Measurements from ENCODE around the gene NBL1. TPM values are rescaled to one million over a fixed set of nuclear protein-coding genes. Genes with fewer than 3 reads are reported as not detected.

NBL1 gene
- total RNA-seq: 56.6 and 62.9 TPM in 2 replicates

DNA sequence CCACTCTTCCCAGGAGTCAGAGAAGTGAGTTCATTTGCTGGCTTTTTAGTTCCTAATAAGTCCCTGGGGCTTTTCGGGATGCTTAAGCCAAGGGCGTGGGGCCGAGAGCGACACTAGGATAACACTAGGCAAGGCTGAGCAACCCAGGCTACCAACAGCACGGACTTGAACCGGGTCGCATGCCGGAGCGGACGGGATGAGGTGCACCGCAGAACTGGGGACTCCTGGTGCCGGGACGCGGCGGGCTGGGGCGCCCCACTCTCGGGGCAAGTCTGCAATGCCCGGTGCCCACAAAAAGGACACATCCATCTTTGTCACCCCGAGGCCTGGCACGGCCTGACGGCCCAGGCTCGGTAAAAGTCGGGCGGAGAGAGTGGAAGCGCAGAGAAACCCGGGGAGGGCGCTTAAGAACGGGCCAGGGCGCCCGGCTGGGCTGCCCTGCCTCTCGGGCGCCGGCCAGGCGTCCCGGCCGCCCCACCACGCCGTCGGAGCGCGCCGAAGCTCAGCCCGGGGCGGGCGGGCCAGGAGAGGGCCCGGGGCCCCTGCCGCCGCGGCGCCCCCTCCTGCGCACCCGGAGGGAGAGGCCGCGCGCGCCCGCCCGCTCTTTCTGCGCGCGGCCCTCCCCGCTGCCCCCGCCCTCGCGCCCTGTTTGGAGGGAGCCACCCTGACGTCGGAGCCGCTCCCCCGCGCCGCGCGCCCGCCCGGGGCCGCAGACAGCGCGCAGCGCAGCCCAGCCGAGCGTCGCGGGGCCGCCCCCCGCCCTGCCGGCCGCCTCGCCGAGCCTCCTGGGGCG is at the start of gene NBL1:
NBL1 (plus strand) TSS at position 710 of the 793 bp plus-strand sequence. CDS start 10,720 bp downstream, outside the sequence.

DNA sequence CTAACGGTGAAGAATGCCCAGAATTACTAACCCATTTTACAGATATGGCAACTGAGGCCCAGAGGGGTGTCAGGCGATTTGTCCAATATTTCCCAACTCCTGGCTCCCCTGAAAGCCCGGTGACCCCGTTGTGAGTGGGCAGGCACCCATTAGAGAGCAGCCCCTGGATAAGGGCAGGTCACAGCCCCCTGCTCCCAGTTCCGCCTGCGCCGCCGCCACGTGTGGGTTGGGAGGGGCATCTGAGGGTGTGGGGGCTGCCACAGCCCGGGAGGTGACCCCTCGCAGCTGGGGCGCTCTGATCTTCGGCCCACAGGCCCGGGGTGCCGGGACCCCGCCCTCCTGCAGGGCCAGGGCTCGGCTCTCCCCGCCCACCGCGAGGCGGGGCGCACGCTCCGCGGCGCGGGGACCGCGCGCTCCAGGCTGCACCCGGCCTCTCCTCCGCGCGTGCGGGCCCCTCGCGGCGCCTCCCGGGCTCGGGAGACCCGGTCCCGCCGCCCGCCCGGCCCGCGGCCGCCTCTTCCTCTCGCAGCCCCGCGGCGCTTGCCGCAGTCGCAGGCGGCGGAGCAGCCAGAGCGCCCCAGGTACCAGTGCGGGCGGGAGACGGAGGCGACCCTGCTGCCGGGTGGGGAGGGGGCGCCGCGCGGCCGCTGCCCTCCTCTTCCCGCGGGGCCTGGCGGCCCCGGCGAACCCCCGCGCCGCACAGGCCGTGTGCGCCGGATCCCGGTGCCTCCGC is 20.5 kb downstream of the NBL1 start, which contains the start of gene HTR6:
HTR6 (plus strand) TSS at position 423 of the 733 bp plus-strand sequence. CDS start 879 bp downstream, outside the sequence.

Other genes with a start within 250 kb of the NBL1 start
- gene CAPZB, start 158.8 kb upstream of the NBL1 start, total RNA-seq: 171 and 180 TPM in 2 replicates
- not detected in 2 replicates for gene HTR6, start 20.6 kb downstream of the NBL1 start, total RNA-seq
- 8.1 and 8.6 TPM in 2 replicates for gene TMCO4, start 155.6 kb downstream of the NBL1 start, total RNA-seq
- gene RNF186, start 171.0 kb downstream of the NBL1 start, total RNA-seq: not detected in 2 replicates
- gene OTUD3, start 238.1 kb downstream of the NBL1 start, total RNA-seq: 2.6 and 8.4 TPM in 2 replicates